ENCODE data around the gene CPVL.

The CPVL gene

DNA sequence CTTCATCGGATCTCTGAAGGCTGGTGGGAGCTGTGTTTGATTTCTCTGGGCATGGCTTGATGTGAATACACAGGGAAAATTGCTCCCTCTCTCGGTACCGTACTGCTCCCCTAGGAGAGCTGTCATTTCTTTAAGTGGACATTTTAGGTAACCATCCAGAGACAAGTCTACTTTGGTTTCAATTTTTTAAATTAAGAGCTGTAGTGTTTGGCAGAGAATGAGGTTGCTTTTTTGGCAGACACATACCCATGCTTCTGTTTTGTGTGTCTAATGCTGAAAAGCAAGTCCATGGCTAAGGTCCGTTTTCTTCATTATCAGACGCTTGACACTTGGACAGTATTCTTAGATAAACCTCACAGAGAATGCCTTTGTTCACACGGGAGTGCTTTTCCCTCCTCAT, 127.0 kb downstream of the CPVL start:
- TF ChIP-seq, protein P1, sequence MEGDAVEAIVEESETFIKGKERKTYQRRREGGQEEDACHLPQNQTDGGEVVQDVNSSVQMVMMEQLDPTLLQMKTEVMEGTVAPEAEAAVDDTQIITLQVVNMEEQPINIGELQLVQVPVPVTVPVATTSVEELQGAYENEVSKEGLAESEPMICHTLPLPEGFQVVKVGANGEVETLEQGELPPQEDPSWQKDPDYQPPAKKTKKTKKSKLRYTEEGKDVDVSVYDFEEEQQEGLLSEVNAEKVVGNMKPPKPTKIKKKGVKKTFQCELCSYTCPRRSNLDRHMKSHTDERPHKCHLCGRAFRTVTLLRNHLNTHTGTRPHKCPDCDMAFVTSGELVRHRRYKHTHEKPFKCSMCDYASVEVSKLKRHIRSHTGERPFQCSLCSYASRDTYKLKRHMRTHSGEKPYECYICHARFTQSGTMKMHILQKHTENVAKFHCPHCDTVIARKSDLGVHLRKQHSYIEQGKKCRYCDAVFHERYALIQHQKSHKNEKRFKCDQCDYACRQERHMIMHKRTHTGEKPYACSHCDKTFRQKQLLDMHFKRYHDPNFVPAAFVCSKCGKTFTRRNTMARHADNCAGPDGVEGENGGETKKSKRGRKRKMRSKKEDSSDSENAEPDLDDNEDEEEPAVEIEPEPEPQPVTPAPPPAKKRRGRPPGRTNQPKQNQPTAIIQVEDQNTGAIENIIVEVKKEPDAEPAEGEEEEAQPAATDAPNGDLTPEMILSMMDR (IDR thresholded peaks at IDR 0.05; ENCODE audit: low read depth, low read length) = no peak
- TF ChIP-seq EZH2phosphoT487 (IDR thresholded peaks at IDR 0.05; ENCODE audit: low read depth) = no peak
- Histone ChIP-seq H3K27me3 (ENCODE audit: low read depth, low read length) (no peaks in the 10 kb centered on the region), H2AFZ (ENCODE audit: low read depth, low read length) (no peak overlapping the region), H3K79me2 (ENCODE audit: low read length) (no peaks in the 10 kb centered on the region), H3K4me2 (ENCODE audit: low read length) (no peak overlapping the region), H3K4me3 (ENCODE audit: low read length) (no peak overlapping the region), H3K9me3 (ENCODE audit: insufficient read depth, low read length) (no peaks in the 10 kb centered on the region; the same call in 1 of the 2 replicates), H3K9ac (ENCODE audit: low read length) (no peak overlapping the region), H3K4me1 (ENCODE audit: low read length) (no peaks in the 10 kb centered on the region), H4K20me1 (ENCODE audit: insufficient read depth, low read length) (no peaks in the 10 kb centered on the region), H3K27ac (ENCODE audit: low read length) (no peak overlapping the region), H3K36me3 (replicated peaks; ENCODE audit: low read depth, low read length) (no peaks in the 10 kb centered on the region)

DNA sequence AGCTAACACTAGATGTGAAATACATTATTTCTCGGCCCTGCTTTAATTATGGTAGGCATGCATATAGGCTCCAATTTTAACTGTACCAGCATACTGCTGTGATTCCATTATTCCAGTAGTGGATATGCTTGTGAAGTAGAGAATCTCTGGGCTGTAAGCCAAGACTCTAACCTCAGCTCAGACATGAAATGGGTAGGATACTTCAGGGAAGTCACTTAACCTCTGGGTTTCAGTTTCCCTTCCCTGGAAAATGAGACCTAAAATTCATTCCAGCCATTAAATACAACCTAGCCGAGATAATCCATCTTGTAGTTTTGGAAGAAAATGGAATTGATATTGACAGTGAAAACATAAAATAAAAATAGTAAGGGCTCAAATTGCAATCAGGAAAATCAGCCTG, 128.6 kb downstream of the CPVL start:
- no peaks in the 10 kb centered on the region for H3K27me3 ChIP-seq (ENCODE audit: low read depth, low read length)
- no peak overlapping the region for H3K4me3 ChIP-seq (ENCODE audit: low read length)
- no peaks in the 10 kb centered on the region for H4K20me1 ChIP-seq (ENCODE audit: insufficient read depth, low read length)
- H3K9me3 ChIP-seq (ENCODE audit: insufficient read depth, low read length) = no peaks in the 10 kb centered on the region
- H3K4me1 ChIP-seq (ENCODE audit: low read length) = no peaks in the 10 kb centered on the region
- H3K9ac ChIP-seq (ENCODE audit: low read length) = no peak overlapping the region
- no peak overlapping the region for H3K27ac ChIP-seq (ENCODE audit: low read length)
- no peak overlapping the region for H3K4me2 ChIP-seq (ENCODE audit: low read length)
- TF ChIP-seq, protein P1 (IDR thresholded peaks at IDR 0.05; ENCODE audit: low read depth, low read length) = no peak
- TF ChIP-seq EZH2phosphoT487 (IDR thresholded peaks at IDR 0.05; ENCODE audit: low read depth) = no peak
- H3K79me2 ChIP-seq (ENCODE audit: low read length) = no peaks in the 10 kb centered on the region
- H2AFZ ChIP-seq (ENCODE audit: low read depth, low read length) = no peak overlapping the region
- no peaks in the 10 kb centered on the region for H3K36me3 ChIP-seq (replicated peaks; ENCODE audit: low read depth, low read length)

DNA sequence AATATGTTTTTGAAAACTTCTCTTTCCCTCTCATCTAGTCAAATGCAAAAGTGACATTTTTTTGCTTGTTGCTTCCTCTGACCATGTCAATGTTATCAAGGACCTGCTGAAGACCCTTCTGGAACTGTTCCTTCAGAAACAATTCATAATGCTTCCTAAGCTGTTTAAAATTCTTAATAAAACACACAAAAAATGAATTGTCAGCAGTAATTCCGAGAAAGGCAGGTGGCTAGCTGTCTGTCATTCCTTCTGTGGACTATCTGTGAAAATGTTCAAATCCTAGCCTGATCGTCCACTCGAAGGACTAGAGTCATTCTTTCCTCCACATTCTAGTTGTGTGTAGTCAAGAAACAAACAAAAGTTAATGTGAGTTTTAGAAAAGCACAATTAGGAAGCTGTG, 131.6 kb downstream of the CPVL start:
- Histone ChIP-seq H4K20me1 (ENCODE audit: insufficient read depth, low read length) (no peaks in the 10 kb centered on the region), H3K4me2 (ENCODE audit: low read length) (no peak overlapping the region), H2AFZ (ENCODE audit: low read depth, low read length) (no peak overlapping the region), H3K27me3 (ENCODE audit: low read depth, low read length) (no peaks in the 10 kb centered on the region), H3K4me1 (ENCODE audit: low read length) (no peaks in the 10 kb centered on the region), H3K4me3 (ENCODE audit: low read length) (no peak overlapping the region), H3K79me2 (ENCODE audit: low read length) (no peaks in the 10 kb centered on the region), H3K9ac (ENCODE audit: low read length) (no peak overlapping the region), H3K36me3 (replicated peaks; ENCODE audit: low read depth, low read length) (no peaks in the 10 kb centered on the region), H3K9me3 (ENCODE audit: insufficient read depth, low read length) (no peaks in the 10 kb centered on the region), H3K27ac (ENCODE audit: low read length) (no peak overlapping the region)
- TF ChIP-seq, protein P1 (IDR thresholded peaks at IDR 0.05; ENCODE audit: low read depth, low read length) = no peak
- no peak for TF ChIP-seq EZH2phosphoT487 (IDR thresholded peaks at IDR 0.05; ENCODE audit: low read depth)

DNA sequence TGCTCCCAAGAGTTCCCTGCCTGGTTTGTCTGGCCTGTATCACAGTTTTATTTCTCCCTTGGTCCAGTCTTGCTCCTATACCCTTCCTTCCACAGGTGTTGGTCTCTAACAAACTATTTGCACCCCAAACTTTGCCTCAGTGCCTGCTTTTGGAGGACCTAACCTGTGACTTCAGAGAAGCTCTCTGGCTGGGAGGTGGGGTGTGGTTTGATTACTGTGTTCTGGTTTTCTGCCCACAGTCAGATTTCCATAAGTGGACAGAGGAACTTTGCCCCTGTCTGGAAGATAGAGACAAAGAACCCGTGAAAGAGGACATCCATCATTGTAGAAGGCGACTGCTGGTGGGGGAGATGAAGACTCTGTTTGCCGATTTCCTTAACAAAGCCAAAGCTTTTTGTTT, 132.4 kb downstream of the CPVL start:
- H3K27ac ChIP-seq (ENCODE audit: low read length) = no peak overlapping the region
- no peaks in the 10 kb centered on the region for H3K36me3 ChIP-seq (replicated peaks; ENCODE audit: low read depth, low read length)
- no peaks in the 10 kb centered on the region for H3K27me3 ChIP-seq (ENCODE audit: low read depth, low read length)
- H3K9ac ChIP-seq (ENCODE audit: low read length) = no peak overlapping the region
- no peak overlapping the region for H3K4me3 ChIP-seq (ENCODE audit: low read length)
- H4K20me1 ChIP-seq (ENCODE audit: insufficient read depth, low read length) = no peaks in the 10 kb centered on the region
- H3K4me1 ChIP-seq (ENCODE audit: low read length) = no peaks in the 10 kb centered on the region
- H3K79me2 ChIP-seq (ENCODE audit: low read length) = no peaks in the 10 kb centered on the region
- H2AFZ ChIP-seq (ENCODE audit: low read depth, low read length) = no peak overlapping the region
- no peak overlapping the region for H3K4me2 ChIP-seq (ENCODE audit: low read length)
- no peaks in the 10 kb centered on the region for H3K9me3 ChIP-seq (ENCODE audit: insufficient read depth, low read length)
- no peak for TF ChIP-seq EZH2phosphoT487 (IDR thresholded peaks at IDR 0.05; ENCODE audit: low read depth)
- TF ChIP-seq, protein P1 (IDR thresholded peaks at IDR 0.05; ENCODE audit: low read depth, low read length) = no peak

Data from OCI-LY3 (cell line).